NCI-H1092 treated with DMSO at 0.1 percent for 48 hours (cell line): ENCODE measurements around the gene CDH23.

Source experiments
- DNase-seq: peaks from one replicate; lab custom pipeline; 2025; lab: John Stamatoyannopoulos, UW

The CDH23 gene

GRCh38 chr10:71856619-71857018 lies 459.9 kb downstream of the CDH23 start:
- DNase-seq: no peak

DNA sequence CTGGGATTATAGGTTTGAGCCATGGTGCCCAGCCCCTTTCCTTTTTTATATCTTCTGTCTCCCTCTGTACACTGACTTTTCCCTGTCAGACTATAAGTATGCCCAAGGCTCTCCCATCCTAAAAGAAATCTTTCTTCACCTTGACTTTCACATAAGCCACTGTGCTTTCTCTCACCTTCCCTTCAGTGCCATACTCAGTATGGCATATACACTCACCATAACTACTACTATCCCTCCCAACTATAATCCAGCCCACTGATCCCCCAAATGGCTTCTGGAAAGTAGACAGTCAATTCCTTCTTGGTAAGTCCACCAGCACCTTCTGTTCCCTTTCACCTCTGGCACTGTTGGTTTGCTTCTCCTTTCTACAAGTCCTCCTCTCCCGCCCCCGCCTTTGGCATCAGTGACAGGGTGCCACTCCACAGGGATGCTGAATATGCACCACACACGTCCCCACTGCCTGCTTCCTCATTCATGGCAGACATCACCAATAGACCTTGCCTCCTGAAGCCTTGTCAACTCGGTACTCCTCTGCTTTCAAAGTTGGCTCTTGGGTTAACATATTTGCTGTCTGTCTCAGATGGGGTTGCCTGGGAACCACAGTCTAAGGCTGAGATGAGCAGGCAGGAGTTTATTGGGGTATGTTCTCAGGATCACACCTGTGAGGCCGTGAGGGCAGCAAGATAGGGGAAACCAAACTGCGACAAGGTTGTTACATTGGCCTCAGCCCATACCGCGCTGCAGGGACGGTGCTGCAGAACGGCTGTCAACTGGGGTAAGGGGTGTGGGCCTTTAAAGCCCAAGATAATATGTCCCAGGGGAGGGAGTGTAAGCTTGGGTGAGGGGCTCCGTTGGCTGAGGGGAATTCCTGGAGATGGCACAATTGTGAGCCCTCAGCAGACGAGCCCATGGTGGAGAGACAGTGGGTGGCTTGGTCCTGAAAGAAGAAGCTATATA lies 461.5 kb downstream of the CDH23 start:
- no peak for DNase-seq

DNA sequence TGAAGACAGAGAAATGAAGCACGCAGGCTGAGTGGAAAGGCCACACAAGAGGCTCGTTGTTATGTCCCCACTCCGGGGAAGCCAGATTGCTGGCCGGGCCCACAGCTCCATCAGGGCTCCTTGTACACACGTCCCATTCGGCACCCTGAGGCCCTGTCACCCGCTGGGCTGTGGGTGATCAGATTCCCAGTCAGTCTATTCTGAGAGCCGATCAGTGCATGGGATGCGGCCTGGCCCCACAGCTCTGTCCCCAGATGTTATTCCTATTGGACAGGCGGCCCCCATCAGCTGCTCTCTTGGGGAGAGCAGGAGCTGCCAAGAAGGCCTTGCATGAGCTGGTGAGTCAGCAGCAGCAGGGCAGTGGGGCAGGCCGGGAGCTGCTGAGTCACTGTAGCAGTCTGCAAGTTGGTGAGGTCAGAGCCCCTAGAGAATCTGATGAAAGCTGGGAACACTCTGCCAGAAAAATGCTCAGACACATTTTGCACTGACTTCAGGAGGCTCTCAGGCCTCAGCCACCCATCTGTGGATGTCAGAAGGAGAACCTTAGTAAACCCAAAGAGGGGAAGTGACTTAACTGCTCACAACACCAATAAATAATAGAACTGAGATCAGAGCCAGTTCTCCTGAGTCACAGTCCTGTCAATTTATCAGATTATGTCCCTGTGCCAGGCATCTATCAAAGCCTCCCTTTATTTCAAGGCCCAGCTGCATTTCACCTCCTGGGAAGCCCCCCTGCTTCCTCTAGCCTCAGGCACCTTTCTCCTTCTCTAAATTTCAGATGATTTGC lies 463.7 kb downstream of the CDH23 start:
- DNase-seq: peak; percentile 31

DNA sequence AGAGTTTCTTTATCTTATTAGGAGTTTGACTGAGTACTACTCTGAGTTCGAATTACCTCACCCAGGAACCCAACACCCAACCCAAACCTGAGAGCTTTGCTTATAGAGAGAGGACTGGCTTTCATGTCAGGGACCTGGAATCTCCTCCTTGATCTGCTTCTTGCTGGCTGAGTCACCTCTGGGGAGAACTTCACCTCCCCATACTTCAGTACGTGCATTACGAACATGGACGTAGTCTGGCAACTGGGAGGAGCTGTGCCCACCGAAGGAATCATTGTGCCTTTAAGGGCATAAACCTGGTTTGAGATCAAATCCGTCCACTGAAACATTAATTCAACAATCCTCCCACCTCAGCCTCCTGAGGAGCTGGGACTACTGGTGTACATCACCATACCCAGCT lies 466.5 kb downstream of the CDH23 start:
- no peak for DNase-seq

DNA sequence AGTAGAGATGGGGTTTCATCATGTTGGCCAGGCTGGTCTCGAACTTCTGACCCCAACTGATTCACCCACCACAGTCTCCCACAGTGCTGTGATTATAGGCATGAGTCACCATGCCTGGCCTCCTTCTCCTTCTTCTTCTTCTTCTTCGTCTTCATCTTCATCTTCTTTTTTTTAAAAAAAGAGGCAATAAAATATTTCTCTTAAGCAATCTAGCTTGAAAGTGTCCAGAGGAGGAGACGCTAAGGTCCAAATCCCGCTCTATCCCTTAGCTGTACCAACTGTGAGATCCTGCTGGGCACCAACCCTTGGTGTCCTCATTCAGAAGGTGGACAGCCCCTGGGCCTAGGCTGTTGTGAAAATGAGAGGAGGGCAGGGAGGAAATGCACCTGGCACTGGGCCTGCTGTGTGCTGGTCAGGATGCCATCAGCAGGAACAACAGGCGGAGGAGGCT lies 468.2 kb downstream of the CDH23 start:
- no peak for DNase-seq
